ENCODE data around the gene IL25.

Gene IL25

DNA sequence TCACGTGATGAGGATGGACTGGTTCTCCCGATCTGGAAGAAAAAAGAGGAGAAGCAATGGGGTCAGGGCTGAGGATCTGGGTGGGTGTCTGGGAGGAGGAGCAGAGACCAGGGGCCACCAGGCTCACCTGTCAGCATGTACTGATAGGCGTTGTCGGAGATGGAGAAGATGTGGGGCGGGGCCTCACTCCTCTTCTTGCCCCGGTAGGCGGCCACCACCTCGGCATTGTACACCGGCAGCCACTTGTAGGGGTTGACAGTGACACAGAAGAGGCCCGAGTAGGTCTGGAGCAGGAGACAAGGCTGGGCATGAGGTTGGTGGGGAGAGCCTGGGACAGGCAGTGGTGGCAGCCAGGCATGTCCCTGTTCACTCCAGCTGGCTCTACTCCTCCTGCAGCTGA is 32.5 kb downstream of the IL25 start:
- TF ChIP-seq, protein P1, sequence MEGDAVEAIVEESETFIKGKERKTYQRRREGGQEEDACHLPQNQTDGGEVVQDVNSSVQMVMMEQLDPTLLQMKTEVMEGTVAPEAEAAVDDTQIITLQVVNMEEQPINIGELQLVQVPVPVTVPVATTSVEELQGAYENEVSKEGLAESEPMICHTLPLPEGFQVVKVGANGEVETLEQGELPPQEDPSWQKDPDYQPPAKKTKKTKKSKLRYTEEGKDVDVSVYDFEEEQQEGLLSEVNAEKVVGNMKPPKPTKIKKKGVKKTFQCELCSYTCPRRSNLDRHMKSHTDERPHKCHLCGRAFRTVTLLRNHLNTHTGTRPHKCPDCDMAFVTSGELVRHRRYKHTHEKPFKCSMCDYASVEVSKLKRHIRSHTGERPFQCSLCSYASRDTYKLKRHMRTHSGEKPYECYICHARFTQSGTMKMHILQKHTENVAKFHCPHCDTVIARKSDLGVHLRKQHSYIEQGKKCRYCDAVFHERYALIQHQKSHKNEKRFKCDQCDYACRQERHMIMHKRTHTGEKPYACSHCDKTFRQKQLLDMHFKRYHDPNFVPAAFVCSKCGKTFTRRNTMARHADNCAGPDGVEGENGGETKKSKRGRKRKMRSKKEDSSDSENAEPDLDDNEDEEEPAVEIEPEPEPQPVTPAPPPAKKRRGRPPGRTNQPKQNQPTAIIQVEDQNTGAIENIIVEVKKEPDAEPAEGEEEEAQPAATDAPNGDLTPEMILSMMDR (IDR thresholded peaks at IDR 0.05; ENCODE audit: insufficient read depth, low read length, poor library complexity, severe bottlenecking), result no peak
- Histone ChIP-seq H3K4me3 (replicated peaks; ENCODE audit: low read depth, low read length) (no peak overlapping the region), H3K27me3 (replicated peaks; ENCODE audit: control insufficient read depth, insufficient read depth, low read length) (peaks cover 5% of the 10 kb centered on the region)

DNA sequence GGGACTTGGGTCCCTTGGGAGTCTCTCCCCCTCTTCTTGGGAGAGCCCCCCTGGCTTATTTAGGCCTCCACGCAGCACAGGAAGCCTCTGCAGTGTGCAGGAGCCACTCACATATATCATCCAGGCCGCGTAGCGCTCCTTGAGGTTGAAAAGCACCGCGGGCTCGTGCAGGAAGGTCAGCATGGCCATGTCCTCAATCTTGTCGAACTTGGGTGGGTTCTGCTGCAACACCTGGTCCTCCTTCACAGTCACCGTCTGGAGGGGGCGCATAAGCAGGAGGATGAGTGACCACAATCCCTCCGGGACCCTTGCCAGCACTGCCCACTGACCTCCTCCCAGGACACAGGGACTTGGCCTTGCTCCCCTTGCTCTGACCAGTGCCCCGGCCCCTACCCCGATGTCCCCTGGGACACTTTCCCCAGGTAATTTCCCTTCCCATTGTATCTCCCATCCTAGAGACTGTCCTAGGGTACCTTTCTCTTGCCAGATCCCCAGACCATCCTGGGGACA is 33.0 kb downstream of the IL25 start:
- TF ChIP-seq, protein P1 (IDR thresholded peaks at IDR 0.05; ENCODE audit: insufficient read depth, low read length, poor library complexity, severe bottlenecking), result no peak
- Histone ChIP-seq H3K4me3 (replicated peaks; ENCODE audit: low read depth, low read length) (no peak overlapping the region), H3K36me3 (ENCODE audit: control insufficient read depth, insufficient read depth, low read length) (no peaks in the 10 kb centered on the region), H3K27me3 (replicated peaks; ENCODE audit: control insufficient read depth, insufficient read depth, low read length) (peaks cover 5% of the 10 kb centered on the region)
- DNase-seq (ENCODE audit: extremely low read depth, insufficient read length), result no peak

More for the DNA sequence above, 32.5 kb downstream of the IL25 start:
- no peaks in the 10 kb centered on the region for H3K36me3 ChIP-seq (ENCODE audit: control insufficient read depth, insufficient read depth, low read length)
- no peak for DNase-seq (ENCODE audit: extremely low read depth, insufficient read length)

DNA sequence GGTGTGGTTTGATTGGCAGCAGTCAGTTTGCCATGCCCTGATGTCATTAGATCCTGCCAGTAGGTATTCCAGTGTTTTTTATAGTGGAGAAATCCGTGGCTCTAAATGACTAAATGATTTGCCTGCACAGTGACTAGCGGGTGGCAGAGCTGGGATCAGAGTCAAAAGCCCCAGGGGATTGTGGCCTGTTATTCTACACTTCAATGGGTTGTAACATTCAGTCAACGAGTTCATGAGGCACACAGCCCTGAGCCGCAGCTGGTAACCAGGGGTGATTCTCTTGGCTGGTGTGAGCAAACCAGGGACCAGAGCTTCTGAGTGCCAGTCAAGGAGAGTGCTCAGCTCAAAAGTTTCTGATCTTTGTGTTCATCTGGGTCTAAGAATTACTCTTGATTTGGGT is 33.6 kb downstream of the IL25 start:
- no peak for DNase-seq (ENCODE audit: extremely low read depth, insufficient read length)
- TF ChIP-seq, protein P1 (IDR thresholded peaks at IDR 0.05; ENCODE audit: insufficient read depth, low read length, poor library complexity, severe bottlenecking), result no peak
- no peaks in the 10 kb centered on the region for H3K36me3 ChIP-seq (ENCODE audit: control insufficient read depth, insufficient read depth, low read length)
- peaks cover 5% of the 10 kb centered on the region for H3K27me3 ChIP-seq (replicated peaks; ENCODE audit: control insufficient read depth, insufficient read depth, low read length)
- no peak overlapping the region for H3K4me3 ChIP-seq (replicated peaks; ENCODE audit: low read depth, low read length)

DNA sequence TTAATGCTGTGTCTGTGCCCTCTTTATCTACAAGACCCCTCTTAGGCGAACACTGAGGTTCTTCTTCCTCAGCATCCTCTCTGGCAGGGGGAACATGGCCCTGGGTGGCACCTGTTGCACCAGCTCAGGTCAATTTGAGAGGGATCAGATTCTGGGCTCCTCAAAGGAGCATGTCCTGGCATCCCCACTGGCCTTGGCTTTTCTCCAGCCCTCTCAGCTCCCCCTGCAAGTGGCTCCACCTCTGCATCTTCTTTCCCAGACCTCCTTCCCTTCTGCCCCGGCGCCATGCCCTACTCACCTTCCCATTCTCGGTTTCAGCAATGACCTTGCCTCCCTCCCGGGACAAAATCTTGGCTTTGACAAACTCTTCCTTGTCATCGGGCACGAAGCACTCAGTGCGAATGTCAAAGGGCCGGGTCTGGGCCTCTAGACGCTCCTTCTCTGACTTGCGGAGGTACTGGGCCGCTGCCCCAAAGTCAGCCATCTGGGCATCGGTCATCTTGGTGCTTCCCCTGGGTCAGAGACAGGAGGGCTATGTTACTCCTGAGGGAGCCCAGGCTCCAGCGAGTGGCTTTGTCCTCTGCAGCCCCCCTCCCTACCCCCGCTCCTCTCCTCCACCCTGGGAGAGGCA is 34.2 kb downstream of the IL25 start:
- peaks cover 4% of the 10 kb centered on the region for H3K27me3 ChIP-seq (replicated peaks; ENCODE audit: control insufficient read depth, insufficient read depth, low read length)

DNA sequence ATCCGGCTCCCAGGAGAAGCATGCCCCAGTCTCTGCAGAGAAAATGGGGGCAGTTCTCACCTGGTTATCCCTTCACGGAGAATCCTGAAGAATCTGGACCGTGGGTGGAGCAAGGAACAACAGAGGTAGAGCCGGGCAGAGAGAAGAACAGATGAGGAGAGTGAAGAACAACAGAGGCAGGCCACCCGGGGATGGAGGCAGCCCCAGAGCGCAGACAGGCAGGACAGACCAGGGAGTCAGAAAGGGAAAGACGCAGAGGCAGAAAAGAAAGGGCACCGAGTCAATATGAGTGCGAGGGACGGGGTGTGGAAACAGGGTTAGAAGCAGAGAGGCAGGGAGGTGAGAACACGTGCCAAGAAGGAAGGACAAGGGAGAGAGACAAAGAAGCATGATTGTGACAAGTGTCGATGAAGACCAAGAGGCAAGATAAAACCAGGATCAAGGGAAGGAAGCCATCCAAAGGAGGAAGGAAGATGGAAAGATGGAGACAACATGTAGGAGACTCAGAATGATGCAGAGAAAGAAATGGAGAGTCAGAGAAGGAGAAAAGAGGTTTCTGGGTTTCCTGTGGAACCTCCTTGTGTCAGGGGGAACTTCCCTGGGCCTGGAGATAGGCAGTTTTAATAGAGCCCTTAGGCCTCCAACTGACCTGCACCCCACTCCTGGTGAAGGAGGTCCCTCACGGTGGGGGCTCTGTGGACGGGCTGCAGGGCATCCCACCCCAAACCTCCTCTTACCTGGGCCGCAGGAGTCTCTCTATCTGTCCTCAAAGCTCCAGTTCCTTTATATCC is 35.1 kb downstream of the IL25 start, which contains the start of gene MYH6:
MYH6 (minus strand) TSS at position 758 of the 791 bp plus-strand sequence. CDS start 1,050 bp downstream, outside the sequence.
- no peak within 1 kb of the TSS for H3K4me3 ChIP-seq (replicated peaks; ENCODE audit: low read depth, low read length)
- peaks cover 2% of the 10 kb centered on the region for H3K27me3 ChIP-seq (replicated peaks; ENCODE audit: control insufficient read depth, insufficient read depth, low read length)
- no peak for DNase-seq (ENCODE audit: extremely low read depth, insufficient read length)
- TF ChIP-seq, protein P1 (IDR thresholded peaks at IDR 0.05; ENCODE audit: insufficient read depth, low read length, poor library complexity, severe bottlenecking), result no peak
- H3K36me3 ChIP-seq (ENCODE audit: control insufficient read depth, insufficient read depth, low read length), result no peaks in the 10 kb centered on the region

More for the DNA sequence above, 34.2 kb downstream of the IL25 start:
- Histone ChIP-seq H3K4me3 (replicated peaks; ENCODE audit: low read depth, low read length) (no peak overlapping the region), H3K36me3 (ENCODE audit: control insufficient read depth, insufficient read depth, low read length) (no peaks in the 10 kb centered on the region)
- TF ChIP-seq, protein P1 (IDR thresholded peaks at IDR 0.05; ENCODE audit: insufficient read depth, low read length, poor library complexity, severe bottlenecking), result no peak
- no peak for DNase-seq (ENCODE audit: extremely low read depth, insufficient read length)

All from GM06990 (cell line).